ENCODE data around the gene ANKRD50. TPM values are rescaled to one million over a fixed set of nuclear protein-coding genes. Genes with fewer than 3 reads are reported as not detected.

Gene ANKRD50
- total RNA-seq, 1 donor from 2014 or later, result 26.9 TPM

- no peak for TF ChIP-seq CTCF (conservative IDR thresholded peaks at IDR 0.05)
Measured at GRCh38 chr4:124644621-124645020, 67.9 kb downstream of the ANKRD50 start.

GRCh38 chr4:124642846-124643245 lies 69.7 kb downstream of the ANKRD50 start:
- no peak overlapping the region for H3K4me3 Mint-ChIP-seq
- peaks cover 3% of the 10 kb centered on the region for H3K9me3 Mint-ChIP-seq
- no peaks in the 10 kb centered on the region for H3K27me3 Mint-ChIP-seq (ENCODE audit: low read depth)
- H3K27ac Mint-ChIP-seq (ENCODE audit: unreplicated experiment), result no peak overlapping the region
- H3K36me3 Mint-ChIP-seq (ENCODE audit: low read depth), result no peaks in the 10 kb centered on the region
- DNase-seq (ENCODE audit: low read depth, low spot score), result no peak
- TF ChIP-seq CTCF (conservative IDR thresholded peaks at IDR 0.05), result no peak
- H3K4me1 Mint-ChIP-seq, result peaks cover 21% of the 10 kb centered on the region

More at GRCh38 chr4:124644621-124645020, 67.9 kb downstream of the ANKRD50 start:
- H3K9me3 Mint-ChIP-seq, result peaks cover 3% of the 10 kb centered on the region
- no peak overlapping the region for H3K4me3 Mint-ChIP-seq
- peaks cover 21% of the 10 kb centered on the region for H3K4me1 Mint-ChIP-seq
- no peaks in the 10 kb centered on the region for H3K36me3 Mint-ChIP-seq (ENCODE audit: low read depth)
- H3K27ac Mint-ChIP-seq (ENCODE audit: unreplicated experiment), result no peak overlapping the region
- DNase-seq (ENCODE audit: low read depth, low spot score), result no peak
- H3K27me3 Mint-ChIP-seq (ENCODE audit: low read depth), result no peaks in the 10 kb centered on the region

GRCh38 chr4:124641715-124642381 lies 70.7 kb downstream of the ANKRD50 start:
- Mint-ChIP-seq H3K9me3 (peaks cover 7% of the 10 kb centered on the region), H3K27ac (ENCODE audit: unreplicated experiment) (no peak overlapping the region), H3K36me3 (ENCODE audit: low read depth) (peaks cover 4% of the 10 kb centered on the region), H3K4me1 (peaks cover 25% of the 10 kb centered on the region), H3K27me3 (ENCODE audit: low read depth) (no peaks in the 10 kb centered on the region), H3K4me3 (no peak overlapping the region)
- TF ChIP-seq CTCF (conservative IDR thresholded peaks at IDR 0.05), result no peak
- no peak for DNase-seq (ENCODE audit: low read depth, low spot score)

GRCh38 chr4:124640022-124640730 lies 72.4 kb downstream of the ANKRD50 start:
- Mint-ChIP-seq H3K36me3 (ENCODE audit: low read depth) (peaks cover 4% of the 10 kb centered on the region), H3K9me3 (peaks cover 7% of the 10 kb centered on the region), H3K4me3 (no peak overlapping the region), H3K27me3 (ENCODE audit: low read depth) (no peaks in the 10 kb centered on the region), H3K4me1 (peaks cover 24% of the 10 kb centered on the region), H3K27ac (ENCODE audit: unreplicated experiment) (no peak overlapping the region)
- DNase-seq (ENCODE audit: low read depth, low spot score), result no peak
- TF ChIP-seq CTCF (conservative IDR thresholded peaks at IDR 0.05), result no peak

- TF ChIP-seq CTCF (conservative IDR thresholded peaks at IDR 0.05), result no peak
- Mint-ChIP-seq H3K27me3 (ENCODE audit: low read depth) (no peaks in the 10 kb centered on the region), H3K36me3 (ENCODE audit: low read depth) (peaks cover 4% of the 10 kb centered on the region), H3K27ac (ENCODE audit: unreplicated experiment) (no peak overlapping the region), H3K4me1 (peaks cover 17% of the 10 kb centered on the region), H3K4me3 (no peak overlapping the region), H3K9me3 (peaks cover 5% of the 10 kb centered on the region)
- no peak for DNase-seq (ENCODE audit: low read depth, low spot score)
Measured at GRCh38 chr4:124637321-124637720, 75.2 kb downstream of the ANKRD50 start.

Measured in neural crest cell (in vitro differentiated cells).